SK-N-SH treated with all-trans-retinoic acid at 6 μM for 48 hours (cell line): ENCODE data around the gene CHI3L1.

Experiments
- ATAC-seq: fragments of 200-7000 bp; cut with Tn5 transposase; 3 replicates; pipeline ENCODE4 v1.9.1; 2020; ENCODE audit warnings: mild to moderate bottlenecking, moderate library complexity
- ARNTL ChIP-seq: fragments of 450-650 bp; formaldehyde crosslinking; IDR thresholded peaks from 2 replicates; pipeline ENCODE4 v1.5.0; 2020; ENCODE audit warnings: low read depth, mild to moderate bottlenecking, moderate library complexity, borderline replicate concordance
- BACH2 ChIP-seq: fragments of 250-450 bp; sonication (Bioruptor Pico); IDR thresholded peaks from 2 replicates; pipeline ENCODE4 v1.9.0; 2021; ENCODE audit warnings: mild to moderate bottlenecking, borderline replicate concordance
- CREB5 ChIP-seq: fragments of 250-450 bp; sonication (Bioruptor Pico); IDR thresholded peaks from 2 replicates; pipeline ENCODE4 v1.5.1; 2020; ENCODE audit warnings: low read depth, mild to moderate bottlenecking, moderate library complexity
- ESRRG ChIP-seq: fragments of 250-450 bp; sonication (Bioruptor Pico); IDR thresholded peaks from 2 replicates; pipeline ENCODE4 v1.6.1; 2021; ENCODE audit warnings: mild to moderate bottlenecking
- GLIS3 ChIP-seq: fragments of 250-450 bp; sonication (Bioruptor Pico); IDR thresholded peaks from 2 replicates; pipeline ENCODE4 v1.5.0; 2020; ENCODE audit warnings: mild to moderate bottlenecking, moderate library complexity
- ISL1 ChIP-seq: fragments of 250-450 bp; sonication (Bioruptor Pico); IDR thresholded peaks from 2 replicates; pipeline ENCODE4 v2.1.2; 2022; ENCODE audit warnings: mild to moderate bottlenecking, moderate library complexity
- OSR1 ChIP-seq: fragments of 250-450 bp; sonication (Bioruptor Pico); IDR thresholded peaks from 2 replicates; pipeline ENCODE4 v1.8.0; 2022; ENCODE audit warnings: moderate library complexity, mild to moderate bottlenecking, inconsistent platforms
- PPARA ChIP-seq: fragments of 250-450 bp; sonication (Bioruptor Pico); IDR thresholded peaks from 2 replicates; pipeline ENCODE4 v1.5.0; 2020; ENCODE audit warnings: mild to moderate bottlenecking, borderline replicate concordance
- RARB ChIP-seq: fragments of 250-450 bp; sonication (Bioruptor Pico); IDR thresholded peaks from 2 replicates; pipeline ENCODE4 v1.8.0; 2021; ENCODE audit warnings: mild to moderate bottlenecking, moderate library complexity
- SNAI2 ChIP-seq: fragments of 250-450 bp; sonication (Bioruptor Pico); IDR thresholded peaks from 2 replicates; pipeline ENCODE4 v1.5.0; 2020; ENCODE audit warnings: mild to moderate bottlenecking, moderate library complexity
- TCF4 ChIP-seq: fragments of 250-450 bp; sonication (Bioruptor Pico); IDR thresholded peaks from 2 replicates; pipeline ENCODE4 v1.8.0; 2021; ENCODE audit warnings: mild to moderate bottlenecking, moderate library complexity, borderline replicate concordance
- TOX ChIP-seq: fragments of 250-450 bp; sonication (Bioruptor Pico); IDR thresholded peaks from 2 replicates; pipeline ENCODE4 v1.8.0; 2021; ENCODE audit warnings: mild to moderate bottlenecking, moderate library complexity, borderline replicate concordance
- ZC3H10 ChIP-seq: fragments of 250-450 bp; sonication (Bioruptor Pico); IDR thresholded peaks from 2 replicates; pipeline ENCODE4 v1.5.1; 2021; ENCODE audit warnings: mild to moderate bottlenecking, moderate library complexity
- ZFP3 ChIP-seq: fragments of 250-450 bp; sonication (Bioruptor Pico); IDR thresholded peaks from 2 replicates; pipeline ENCODE4 v1.5.0; 2020; ENCODE audit warnings: mild to moderate bottlenecking, moderate library complexity
- ZFP30 ChIP-seq: fragments of 450-650 bp; formaldehyde crosslinking; IDR thresholded peaks from 2 replicates; pipeline ENCODE4 v1.5.0; 2022; ENCODE audit warnings: mild to moderate bottlenecking, moderate library complexity
- ZNF565 ChIP-seq: fragments of 450-650 bp; formaldehyde crosslinking; conservative IDR thresholded peaks from 2 replicates; pipeline ENCODE4 v1.5.0; 2020; ENCODE audit warnings: low read depth, mild to moderate bottlenecking, moderate library complexity
- ZNF70 ChIP-seq: fragments of 450-650 bp; formaldehyde crosslinking; IDR thresholded peaks from 2 replicates; pipeline ENCODE4 v1.5.0; 2020; ENCODE audit warnings: mild to moderate bottlenecking, moderate library complexity
- ZNF8 ChIP-seq: fragments of 450-650 bp; formaldehyde crosslinking; IDR thresholded peaks from 2 replicates; pipeline ENCODE4 v1.5.0; 2020; ENCODE audit warnings: mild to moderate bottlenecking, moderate library complexity
- TF ChIP-seq, protein P1 (sequence below): fragments of 250-450 bp; sonication (Bioruptor Pico); IDR thresholded peaks from 2 replicates; pipeline ENCODE4 v1.5.1; 2021; ENCODE audit warnings: mild to moderate bottlenecking, moderate library complexity
- TF ChIP-seq, protein P2 (sequence below): fragments of 250-450 bp; sonication (Bioruptor Pico); IDR thresholded peaks from 2 replicates; pipeline ENCODE4 v1.8.0; 2020; ENCODE audit warnings: mild to moderate bottlenecking, moderate library complexity, borderline replicate concordance
- TF ChIP-seq, protein P3 (sequence below): fragments of 250-450 bp; sonication (Bioruptor Pico); IDR thresholded peaks from 2 replicates; pipeline ENCODE4 v1.8.0; 2021; ENCODE audit warnings: low read depth, mild to moderate bottlenecking, moderate library complexity, borderline replicate concordance
- TF ChIP-seq, protein P4 (sequence below): fragments of 250-450 bp; sonication (Bioruptor Pico); IDR thresholded peaks from 2 replicates; pipeline ENCODE4 v1.5.0; 2020; ENCODE audit warnings: mild to moderate bottlenecking, moderate library complexity

The CHI3L1 gene

GRCh38 chr1:203139976-203140475 lies 46.5 kb downstream of the CHI3L1 start:
- no peak for ATAC-seq
- TF ChIP-seq ZFP30 (CRISPR knock-in tag) (no peak), ZNF70 (CRISPR knock-in tag) (no peak), TOX (no peak), SNAI2 (no peak), ESRRG (CRISPR knock-in tag) (no peak)
- TF ChIP-seq, protein P1, sequence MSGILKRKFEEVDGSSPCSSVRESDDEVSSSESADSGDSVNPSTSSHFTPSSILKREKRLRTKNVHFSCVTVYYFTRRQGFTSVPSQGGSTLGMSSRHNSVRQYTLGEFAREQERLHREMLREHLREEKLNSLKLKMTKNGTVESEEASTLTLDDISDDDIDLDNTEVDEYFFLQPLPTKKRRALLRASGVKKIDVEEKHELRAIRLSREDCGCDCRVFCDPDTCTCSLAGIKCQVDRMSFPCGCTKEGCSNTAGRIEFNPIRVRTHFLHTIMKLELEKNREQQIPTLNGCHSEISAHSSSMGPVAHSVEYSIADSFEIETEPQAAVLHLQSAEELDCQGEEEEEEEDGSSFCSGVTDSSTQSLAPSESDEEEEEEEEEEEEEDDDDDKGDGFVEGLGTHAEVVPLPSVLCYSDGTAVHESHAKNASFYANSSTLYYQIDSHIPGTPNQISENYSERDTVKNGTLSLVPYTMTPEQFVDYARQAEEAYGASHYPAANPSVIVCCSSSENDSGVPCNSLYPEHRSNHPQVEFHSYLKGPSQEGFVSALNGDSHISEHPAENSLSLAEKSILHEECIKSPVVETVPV = no peak
- TF ChIP-seq, protein P2, sequence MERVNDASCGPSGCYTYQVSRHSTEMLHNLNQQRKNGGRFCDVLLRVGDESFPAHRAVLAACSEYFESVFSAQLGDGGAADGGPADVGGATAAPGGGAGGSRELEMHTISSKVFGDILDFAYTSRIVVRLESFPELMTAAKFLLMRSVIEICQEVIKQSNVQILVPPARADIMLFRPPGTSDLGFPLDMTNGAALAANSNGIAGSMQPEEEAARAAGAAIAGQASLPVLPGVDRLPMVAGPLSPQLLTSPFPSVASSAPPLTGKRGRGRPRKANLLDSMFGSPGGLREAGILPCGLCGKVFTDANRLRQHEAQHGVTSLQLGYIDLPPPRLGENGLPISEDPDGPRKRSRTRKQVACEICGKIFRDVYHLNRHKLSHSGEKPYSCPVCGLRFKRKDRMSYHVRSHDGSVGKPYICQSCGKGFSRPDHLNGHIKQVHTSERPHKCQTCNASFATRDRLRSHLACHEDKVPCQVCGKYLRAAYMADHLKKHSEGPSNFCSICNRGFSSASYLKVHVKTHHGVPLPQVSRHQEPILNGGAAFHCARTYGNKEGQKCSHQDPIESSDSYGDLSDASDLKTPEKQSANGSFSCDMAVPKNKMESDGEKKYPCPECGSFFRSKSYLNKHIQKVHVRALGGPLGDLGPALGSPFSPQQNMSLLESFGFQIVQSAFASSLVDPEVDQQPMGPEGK (CRISPR knock-in tag) = no peak

DNA sequence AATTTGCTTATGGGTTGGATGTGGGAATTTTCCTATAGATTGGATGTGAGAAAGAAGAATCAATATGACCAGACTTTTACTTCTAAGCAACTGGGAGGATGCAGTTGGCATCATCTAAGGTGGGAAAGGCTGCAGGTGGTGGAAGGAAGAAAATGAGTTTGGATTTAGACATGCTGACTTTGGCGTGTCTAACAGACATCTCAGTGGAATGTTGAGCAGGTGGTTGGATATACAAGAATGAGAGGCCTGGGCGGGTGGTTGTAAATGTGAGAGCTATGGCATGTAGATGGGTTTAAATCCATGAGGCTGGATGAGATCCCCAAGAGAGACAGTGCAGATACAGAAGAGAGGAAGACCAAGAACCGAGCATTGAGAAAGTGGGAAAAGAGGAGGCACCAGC lies 48.4 kb downstream of the CHI3L1 start:
- no peak for ATAC-seq
- TF ChIP-seq ZNF565 (CRISPR knock-in tag) (no peak), RARB (CRISPR knock-in tag) (no peak), TOX (no peak), OSR1 (CRISPR knock-in tag) (no peak), ZFP3 (CRISPR knock-in tag) (no peak), BACH2 (CRISPR knock-in tag) (no peak), ZC3H10 (CRISPR knock-in tag) (no peak), ZFP30 (CRISPR knock-in tag) (no peak), ISL1 (CRISPR knock-in tag) (no peak), CREB5 (CRISPR knock-in tag) (no peak)
- TF ChIP-seq, protein P3, sequence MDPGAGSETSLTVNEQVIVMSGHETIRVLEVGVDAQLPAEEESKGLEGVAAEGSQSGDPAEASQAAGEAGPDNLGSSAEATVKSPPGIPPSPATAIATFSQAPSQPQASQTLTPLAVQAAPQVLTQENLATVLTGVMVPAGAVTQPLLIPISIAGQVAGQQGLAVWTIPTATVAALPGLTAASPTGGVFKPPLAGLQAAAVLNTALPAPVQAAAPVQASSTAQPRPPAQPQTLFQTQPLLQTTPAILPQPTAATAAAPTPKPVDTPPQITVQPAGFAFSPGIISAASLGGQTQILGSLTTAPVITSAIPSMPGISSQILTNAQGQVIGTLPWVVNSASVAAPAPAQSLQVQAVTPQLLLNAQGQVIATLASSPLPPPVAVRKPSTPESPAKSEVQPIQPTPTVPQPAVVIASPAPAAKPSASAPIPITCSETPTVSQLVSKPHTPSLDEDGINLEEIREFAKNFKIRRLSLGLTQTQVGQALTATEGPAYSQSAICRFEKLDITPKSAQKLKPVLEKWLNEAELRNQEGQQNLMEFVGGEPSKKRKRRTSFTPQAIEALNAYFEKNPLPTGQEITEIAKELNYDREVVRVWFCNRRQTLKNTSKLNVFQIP (CRISPR knock-in tag) = no peak
- TF ChIP-seq, protein P1 = no peak

- no peak for ATAC-seq
- no peak for TF ChIP-seq PPARA
- TF ChIP-seq ZNF70 (CRISPR knock-in tag) = no peak
- TF ChIP-seq ZNF8 (CRISPR knock-in tag) = no peak
- TF ChIP-seq SNAI2 = no peak
- no peak for TF ChIP-seq ZFP3 (CRISPR knock-in tag)
- TF ChIP-seq GLIS3 (CRISPR knock-in tag) = no peak
- TF ChIP-seq ISL1 (CRISPR knock-in tag) = no peak
- TF ChIP-seq, protein P2 (CRISPR knock-in tag) = no peak
- no peak for TF ChIP-seq TCF4
- TF ChIP-seq ZNF565 (CRISPR knock-in tag) = no peak
- TF ChIP-seq TOX = no peak
- no peak for TF ChIP-seq ZFP30 (CRISPR knock-in tag)
- TF ChIP-seq ZC3H10 (CRISPR knock-in tag) = no peak
- no peak for TF ChIP-seq OSR1 (CRISPR knock-in tag)
- TF ChIP-seq, protein P4, sequence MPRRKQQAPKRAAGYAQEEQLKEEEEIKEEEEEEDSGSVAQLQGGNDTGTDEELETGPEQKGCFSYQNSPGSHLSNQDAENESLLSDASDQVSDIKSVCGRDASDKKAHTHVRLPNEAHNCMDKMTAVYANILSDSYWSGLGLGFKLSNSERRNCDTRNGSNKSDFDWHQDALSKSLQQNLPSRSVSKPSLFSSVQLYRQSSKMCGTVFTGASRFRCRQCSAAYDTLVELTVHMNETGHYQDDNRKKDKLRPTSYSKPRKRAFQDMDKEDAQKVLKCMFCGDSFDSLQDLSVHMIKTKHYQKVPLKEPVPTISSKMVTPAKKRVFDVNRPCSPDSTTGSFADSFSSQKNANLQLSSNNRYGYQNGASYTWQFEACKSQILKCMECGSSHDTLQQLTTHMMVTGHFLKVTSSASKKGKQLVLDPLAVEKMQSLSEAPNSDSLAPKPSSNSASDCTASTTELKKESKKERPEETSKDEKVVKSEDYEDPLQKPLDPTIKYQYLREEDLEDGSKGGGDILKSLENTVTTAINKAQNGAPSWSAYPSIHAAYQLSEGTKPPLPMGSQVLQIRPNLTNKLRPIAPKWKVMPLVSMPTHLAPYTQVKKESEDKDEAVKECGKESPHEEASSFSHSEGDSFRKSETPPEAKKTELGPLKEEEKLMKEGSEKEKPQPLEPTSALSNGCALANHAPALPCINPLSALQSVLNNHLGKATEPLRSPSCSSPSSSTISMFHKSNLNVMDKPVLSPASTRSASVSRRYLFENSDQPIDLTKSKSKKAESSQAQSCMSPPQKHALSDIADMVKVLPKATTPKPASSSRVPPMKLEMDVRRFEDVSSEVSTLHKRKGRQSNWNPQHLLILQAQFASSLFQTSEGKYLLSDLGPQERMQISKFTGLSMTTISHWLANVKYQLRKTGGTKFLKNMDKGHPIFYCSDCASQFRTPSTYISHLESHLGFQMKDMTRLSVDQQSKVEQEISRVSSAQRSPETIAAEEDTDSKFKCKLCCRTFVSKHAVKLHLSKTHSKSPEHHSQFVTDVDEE (CRISPR knock-in tag) = no peak
- TF ChIP-seq, protein P3 (CRISPR knock-in tag) = no peak
- no peak for TF ChIP-seq BACH2 (CRISPR knock-in tag)
- TF ChIP-seq ARNTL (CRISPR knock-in tag) = no peak
- TF ChIP-seq RARB (CRISPR knock-in tag) = no peak
Observed at GRCh38 chr1:203137324-203137723, 49.2 kb downstream of the CHI3L1 start.
